ENCODE results near the gene ST14.

DNA sequence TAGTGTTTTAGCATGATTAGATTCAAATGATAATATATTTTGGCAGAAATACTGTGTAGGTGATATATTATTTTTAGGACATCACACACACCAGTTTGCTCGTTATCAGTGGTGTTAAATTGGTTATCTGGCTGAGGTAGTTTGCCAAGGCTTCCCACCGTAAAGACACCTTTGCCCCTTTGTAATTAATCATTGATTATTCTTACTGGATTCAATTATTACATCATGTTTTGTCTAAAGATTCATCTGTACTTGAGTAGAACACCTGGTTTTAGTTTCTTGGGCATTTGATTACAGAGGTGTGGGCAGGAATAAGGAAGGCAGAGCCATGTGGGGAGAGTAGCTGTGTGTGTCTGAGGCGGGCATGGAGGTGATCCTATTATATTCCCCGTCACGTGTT lies 39.5 kb upstream of the ST14 start:
- TF ChIP-seq, protein P1, sequence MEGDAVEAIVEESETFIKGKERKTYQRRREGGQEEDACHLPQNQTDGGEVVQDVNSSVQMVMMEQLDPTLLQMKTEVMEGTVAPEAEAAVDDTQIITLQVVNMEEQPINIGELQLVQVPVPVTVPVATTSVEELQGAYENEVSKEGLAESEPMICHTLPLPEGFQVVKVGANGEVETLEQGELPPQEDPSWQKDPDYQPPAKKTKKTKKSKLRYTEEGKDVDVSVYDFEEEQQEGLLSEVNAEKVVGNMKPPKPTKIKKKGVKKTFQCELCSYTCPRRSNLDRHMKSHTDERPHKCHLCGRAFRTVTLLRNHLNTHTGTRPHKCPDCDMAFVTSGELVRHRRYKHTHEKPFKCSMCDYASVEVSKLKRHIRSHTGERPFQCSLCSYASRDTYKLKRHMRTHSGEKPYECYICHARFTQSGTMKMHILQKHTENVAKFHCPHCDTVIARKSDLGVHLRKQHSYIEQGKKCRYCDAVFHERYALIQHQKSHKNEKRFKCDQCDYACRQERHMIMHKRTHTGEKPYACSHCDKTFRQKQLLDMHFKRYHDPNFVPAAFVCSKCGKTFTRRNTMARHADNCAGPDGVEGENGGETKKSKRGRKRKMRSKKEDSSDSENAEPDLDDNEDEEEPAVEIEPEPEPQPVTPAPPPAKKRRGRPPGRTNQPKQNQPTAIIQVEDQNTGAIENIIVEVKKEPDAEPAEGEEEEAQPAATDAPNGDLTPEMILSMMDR (IDR thresholded peaks at IDR 0.05), result no peak
- TF ChIP-seq EZH2 (IDR thresholded peaks at IDR 0.05; ENCODE audit: borderline replicate concordance, insufficient read depth, low read depth, low read length, poor library complexity, severe bottlenecking), result no peak
